Measurements from ENCODE around the gene TTBK1. TPM values are rescaled to one million over a fixed set of nuclear protein-coding genes. Genes with fewer than 3 reads are reported as not detected.
A peak's percentile ranks its signal among the peaks of the same experiment; 100 is the strongest.

Gene TTBK1
- total and polyA plus RNA-seq, 2 donors from 2014 or later: 0.26 to 0.31 TPM

GRCh38 chr6:43199912-43200311 is 43.4 kb upstream of the TTBK1 start:
- peaks cover 0 to 23% (median 19%) of the 10 kb centered on the region in 3 donors for H3K36me3 ChIP-seq (ENCODE audit: control insufficient read depth in 2 of 3, insufficient read depth in 3 of 3, low read length in 3 of 3)

GRCh38 chr6:43200541-43200940 is 42.7 kb upstream of the TTBK1 start:
- Histone ChIP-seq H3K9me3 (ENCODE audit: control insufficient read depth in 2 of 3, insufficient read depth in 1 of 3, low read length in 3 of 3) (no peaks in the 10 kb centered on the region), H3K4me1 (ENCODE audit: control insufficient read depth in 2 of 3, insufficient read depth in 2 of 3, low read depth in 1 of 3, low read length in 3 of 3) (no peaks in the 10 kb centered on the region), H3K9ac (ENCODE audit: low read length in 3 of 3) (no peak overlapping the region), H3K36me3 (ENCODE audit: control insufficient read depth in 2 of 3, insufficient read depth in 3 of 3, low read length in 3 of 3) (peaks cover 0 to 22% (median 20%) of the 10 kb centered on the region in 3 donors), H3K27me3 (ENCODE audit: control insufficient read depth, insufficient read depth, low read length) (no peaks in the 10 kb centered on the region), H3K4me3 (ENCODE audit: low read length in 3 of 3) (no peak overlapping the region), H3K27ac (ENCODE audit: low read depth in 2 of 2, low read length in 2 of 2) (no peak overlapping the region)
- peak in 1 of 5 donors; percentile 16 for DNase-seq
- FAIRE-seq: no peak
- TF ChIP-seq CTCF (IDR thresholded peaks at IDR 0.05; ENCODE audit: borderline replicate concordance, extremely low read depth, insufficient read depth): no peak
- intact Hi-C loops (cut with DNase I): no loop called here

More at GRCh38 chr6:43199912-43200311, 43.4 kb upstream of the TTBK1 start:
- TF ChIP-seq CTCF (IDR thresholded peaks at IDR 0.05; ENCODE audit: borderline replicate concordance, extremely low read depth, insufficient read depth): no peak
- no peak overlapping the region for H3K9ac ChIP-seq (ENCODE audit: low read length in 3 of 3)
- H3K27me3 ChIP-seq (ENCODE audit: control insufficient read depth, insufficient read depth, low read length): no peaks in the 10 kb centered on the region
- FAIRE-seq: no peak
- peak in 1 of 5 donors; percentile 2 for DNase-seq
- intact Hi-C loops (cut with DNase I): no loop called here
- H3K4me1 ChIP-seq (ENCODE audit: control insufficient read depth in 2 of 3, insufficient read depth in 2 of 3, low read depth in 1 of 3, low read length in 3 of 3): no peaks in the 10 kb centered on the region
- H3K9me3 ChIP-seq (ENCODE audit: control insufficient read depth in 2 of 3, insufficient read depth in 1 of 3, low read length in 3 of 3): no peaks in the 10 kb centered on the region
- no peak overlapping the region for H3K27ac ChIP-seq (ENCODE audit: low read depth in 2 of 2, low read length in 2 of 2)
- H3K4me3 ChIP-seq (ENCODE audit: low read length in 3 of 3): no peak overlapping the region

- TF ChIP-seq CTCF (IDR thresholded peaks at IDR 0.05; ENCODE audit: borderline replicate concordance, extremely low read depth, insufficient read depth): no peak
- H3K27me3 ChIP-seq (ENCODE audit: control insufficient read depth, insufficient read depth, low read length): no peaks in the 10 kb centered on the region
- H3K27ac ChIP-seq (ENCODE audit: low read depth in 2 of 2, low read length in 2 of 2): no peak overlapping the region
- no peaks in the 10 kb centered on the region for H3K4me1 ChIP-seq (ENCODE audit: control insufficient read depth in 2 of 3, insufficient read depth in 2 of 3, low read depth in 1 of 3, low read length in 3 of 3)
- DNase-seq (peak in 1 of 5 donors; percentile 0), FAIRE-seq (no peak)
- H3K4me3 ChIP-seq (ENCODE audit: low read length in 3 of 3): no peak overlapping the region
- H3K36me3 ChIP-seq (ENCODE audit: control insufficient read depth in 2 of 3, insufficient read depth in 3 of 3, low read length in 3 of 3): peaks cover 0 to 12% (median 9%) of the 10 kb centered on the region in 3 donors
- intact Hi-C loops (cut with DNase I): no loop called here
- no peak overlapping the region for H3K9ac ChIP-seq (ENCODE audit: low read length in 3 of 3)
- no peaks in the 10 kb centered on the region for H3K9me3 ChIP-seq (ENCODE audit: control insufficient read depth in 2 of 3, insufficient read depth in 1 of 3, low read length in 3 of 3)
Measured at GRCh38 chr6:43202451-43202850, 40.8 kb upstream of the TTBK1 start.

Data from kidney (tissue), 14 donors.